Measurements from ENCODE around the gene ADCY4. TPM values are rescaled to one million over a fixed set of nuclear protein-coding genes. Genes with fewer than 3 reads are reported as not detected.

ADCY4 gene
- total and polyA plus RNA-seq, 2 donors (not counting 3 experiments of a cell fraction or from before 2014, with no cell fraction given) = 81.6 to 84.0 TPM

GRCh38 chr14:24377126-24377525, 42.3 kb upstream of the ADCY4 start:
- dilution Hi-C loops (cut with MboI; ENCODE audit: extremely low pct_ligation_motif_present, low sequenced_read_pairs) = no loop called here
- TF ChIP-seq POLR2AphosphoS5 (IDR thresholded peaks at IDR 0.05; ENCODE audit: insufficient read depth, low read depth, low read length) (no peak), MYC (IDR thresholded peaks at IDR 0.05; ENCODE audit: low read depth, low read length) (no peak), POLR2A (IDR thresholded peaks at IDR 0.05; ENCODE audit: low read depth, low read length) (no peak), JUN (IDR thresholded peaks at IDR 0.05; ENCODE audit: borderline replicate concordance, insufficient read depth, insufficient read length, low read depth) (no peak), MAX (IDR thresholded peaks at IDR 0.05; ENCODE audit: insufficient read depth, insufficient read length) (no peak), GATA2 (IDR thresholded peaks at IDR 0.05; ENCODE audit: insufficient read depth, insufficient read length, low read depth, low read length) (no peak), EZH2 (IDR thresholded peaks at IDR 0.05; ENCODE audit: borderline replicate concordance, low read depth, low read length, severe bottlenecking) (no peak), CTCF (IDR thresholded peaks at IDR 0.05; ENCODE audit: extremely low read depth in 1 of 2, insufficient read depth in 1 of 2, low read depth in 1 of 2, low read length in 2 of 2) (no peak), FOS (IDR thresholded peaks at IDR 0.05; ENCODE audit: borderline replicate concordance, insufficient read depth, low read length) (no peak)
- intact Hi-C loops (cut with micrococcal nuclease) = no loop called here

More at GRCh38 chr14:24377126-24377525, 42.3 kb upstream of the ADCY4 start:
- no peak overlapping the region for H3K27ac ChIP-seq (ENCODE audit: insufficient read depth, low read depth, low read length)
- H3K79me2 ChIP-seq (ENCODE audit: control insufficient read depth, insufficient read depth, low read length) = no peaks in the 10 kb centered on the region
- no peak for FAIRE-seq
- ChIA-PET POLR2A (no interaction called here), CTCF (interaction anchor here (1.1 to 1.8 kb wide), 3 partner anchors 11 to 54 kb away, joined by 3 to 8 read pairs (median 6); no protein-coding TSS in a partner anchor)
- no peak for DNase-seq (ENCODE audit: low read depth, low spot score)
- H3K9me3 ChIP-seq (replicated peaks; ENCODE audit: control insufficient read depth, insufficient read depth, low read length) = no peaks in the 10 kb centered on the region
- no peak overlapping the region for H3K9ac ChIP-seq (replicated peaks; ENCODE audit: extremely low read depth, insufficient read depth, low read length)
- H3K27me3 ChIP-seq (ENCODE audit: control insufficient read depth in 2 of 2, insufficient read depth in 2 of 2, low read length in 2 of 2) = no peaks in the 10 kb centered on the region
- H2AFZ ChIP-seq (ENCODE audit: low read depth, low read length) = no peak overlapping the region
- no peaks in the 10 kb centered on the region for H4K20me1 ChIP-seq (replicated peaks; ENCODE audit: control insufficient read depth, extremely low read depth, insufficient read depth, low read length)
- no peaks in the 10 kb centered on the region for H3K9me1 ChIP-seq (replicated peaks; ENCODE audit: control insufficient read depth, extremely low read depth, insufficient read depth, low read length)
- H3K4me2 ChIP-seq (ENCODE audit: insufficient read depth, low read length) = no peak overlapping the region
- no peak overlapping the region for H3K4me3 ChIP-seq (replicated peaks in 1 of 3; ENCODE audit: insufficient read depth in 1 of 3, low read depth in 1 of 3, low read length in 3 of 3)
- no peaks in the 10 kb centered on the region for H3K4me1 ChIP-seq (ENCODE audit: control insufficient read depth, extremely low read depth, insufficient read depth, low read length)
- H3K36me3 ChIP-seq (ENCODE audit: control insufficient read depth in 2 of 2, extremely low read depth in 1 of 2, insufficient read depth in 2 of 2, low read length in 2 of 2) = peaks cover 13 to 56% of the 10 kb centered on the region in 2 experiments
- BruUV-seq (replicated peaks) = no TSS peak
